Caki2 (cell line): ENCODE data around the gene BPIFB2. TPM values are rescaled to one million over a fixed set of nuclear protein-coding genes. Genes with fewer than 3 reads are reported as not detected.
"Not testable (repeated sequence)": the region's sequence is repeated elsewhere in the genome, so short reads cannot be mapped to it uniquely, and the experiment has no call there.

Source experiments
- DNase-seq: peaks from one replicate; pipeline ENCODE4 v3.0.0-alpha.2; 2015; ENCODE audit warnings: low read depth
- in situ Hi-C: cut with HindIII; loops from 2 replicates; pipeline ENCODE4 v1.10.0; 2016; ENCODE audit warnings: low sequenced_read_pairs, low pct_unique_long_range_greater_than_20kb, mixed read lengths
- total RNA-seq: library from RNA; depleted of rRNA; stranded (reverse); fragments of >200 nt; shearing (Covaris generic); gene quantifications from 2 replicates; pipeline ENCODE4 v1.2.3, GENCODE V29; 2014; ENCODE audit warnings: low replicate concordance

The BPIFB2 gene
- total RNA-seq, 1 experiment from 2014 or later = not detected

- in situ Hi-C loops = no loop called here
- no peak for DNase-seq
Measured at GRCh38 chr20:33026072-33026778, 18.7 kb downstream of the BPIFB2 start.

- no peak for DNase-seq
- in situ Hi-C loops = no loop called here
Measured at GRCh38 chr20:33026779-33027759, 19.6 kb downstream of the BPIFB2 start.

- in situ Hi-C loops = no loop called here
- DNase-seq = no peak
Measured at GRCh38 chr20:33027769-33028751, 20.6 kb downstream of the BPIFB2 start.

- DNase-seq = no peak
- in situ Hi-C loops = no loop called here
Measured at GRCh38 chr20:33028875-33029274, 21.4 kb downstream of the BPIFB2 start.

- in situ Hi-C loops = no loop called here
- no peak for DNase-seq
Measured at GRCh38 chr20:33030076-33030475, 22.6 kb downstream of the BPIFB2 start.

DNA sequence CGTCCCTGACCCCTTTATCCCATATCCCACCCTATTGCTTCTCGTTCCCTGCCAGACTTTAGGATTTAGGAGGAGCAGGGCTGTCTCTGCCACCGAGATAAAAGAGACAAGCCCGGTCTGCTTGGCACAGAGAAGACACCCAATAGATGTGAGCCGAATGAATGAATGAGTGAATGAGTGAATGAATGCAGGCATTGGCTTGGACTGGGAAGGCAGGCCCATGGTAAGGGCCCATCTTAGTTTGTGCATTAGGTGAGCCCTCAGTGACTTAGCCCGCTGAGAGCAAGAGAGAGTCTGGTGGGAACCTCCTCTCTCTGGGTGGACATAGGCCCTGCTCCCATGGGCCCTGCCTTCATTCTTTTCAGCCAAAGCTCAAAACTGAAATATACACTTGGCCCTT lies 23.1 kb downstream of the BPIFB2 start:
- no peak for DNase-seq
- in situ Hi-C loops = no loop called here

DNA sequence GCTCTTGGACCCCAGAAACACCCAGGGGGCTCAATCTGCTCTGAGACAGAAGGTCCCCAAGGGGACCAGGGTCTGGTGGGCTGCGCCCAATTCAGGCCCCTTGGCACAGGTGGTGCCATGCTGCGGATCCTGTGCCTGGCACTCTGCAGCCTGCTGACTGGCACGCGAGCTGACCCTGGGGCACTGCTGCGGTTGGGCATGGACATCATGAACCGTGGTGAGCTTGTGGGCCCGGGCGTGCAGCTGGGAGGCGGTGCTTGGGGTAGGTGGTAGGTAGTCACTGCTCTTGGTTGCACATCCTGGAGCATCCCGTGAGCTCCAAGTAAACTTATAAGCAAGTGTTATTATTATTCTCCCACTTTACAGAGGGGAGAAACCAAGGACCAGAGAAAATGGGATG lies 24.0 kb downstream of the BPIFB2 start, which contains the start of gene BPIFB6:
TSS of gene BPIFB6 (plus strand) at position 118 of the 400 bp plus-strand sequence. CDS start at position 118, 0 bp downstream.
- no peak for DNase-seq
- in situ Hi-C loops = no loop called here

GRCh38 chr20:33032555-33032954 lies 25.1 kb downstream of the BPIFB2 start:
- DNase-seq = no peak
- in situ Hi-C loops = no loop called here

DNA sequence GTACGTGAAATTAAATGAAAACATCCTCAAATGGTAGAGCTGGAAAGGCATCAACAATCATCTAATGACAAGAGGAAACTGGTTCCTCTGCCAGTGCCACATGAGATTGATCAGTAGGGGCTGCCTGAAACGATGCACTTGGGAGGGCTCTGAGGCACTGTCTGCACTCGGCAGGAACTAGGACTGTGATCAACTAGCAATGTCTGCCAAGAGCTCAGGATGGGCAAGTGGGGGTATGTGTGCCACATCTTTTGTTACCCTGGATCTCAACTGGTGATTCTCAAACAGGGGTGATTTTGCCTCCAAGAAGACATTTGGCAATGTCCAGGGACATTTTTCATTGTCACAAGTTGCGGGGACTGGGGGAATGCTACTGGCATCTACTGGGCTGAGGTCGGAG lies 25.9 kb downstream of the BPIFB2 start:
- no peak for DNase-seq
- in situ Hi-C loops = no loop called here

GRCh38 chr20:33034115-33034514 lies 26.6 kb downstream of the BPIFB2 start:
- DNase-seq = no peak
- in situ Hi-C loops = no loop called here

- no peak for DNase-seq
- in situ Hi-C loops = no loop called here
Measured at GRCh38 chr20:33034901-33035492, 27.5 kb downstream of the BPIFB2 start.

GRCh38 chr20:33037456-33037855 lies 30.0 kb downstream of the BPIFB2 start:
- no peak for DNase-seq
- in situ Hi-C loops = no loop called here

GRCh38 chr20:33038243-33038642 lies 30.7 kb downstream of the BPIFB2 start:
- in situ Hi-C loops = no loop called here

GRCh38 chr20:33042430-33042829 lies 34.9 kb downstream of the BPIFB2 start:
- in situ Hi-C loops = no loop called here
- no peak for DNase-seq

More at GRCh38 chr20:33038243-33038642, 30.7 kb downstream of the BPIFB2 start:
- DNase-seq = no peak

GRCh38 chr20:33042983-33043730 lies 35.7 kb downstream of the BPIFB2 start:
- in situ Hi-C loops = no loop called here
- no peak for DNase-seq

- DNase-seq = no peak
- in situ Hi-C loops = no loop called here
Measured at GRCh38 chr20:33043731-33044181, 36.3 kb downstream of the BPIFB2 start.

DNA sequence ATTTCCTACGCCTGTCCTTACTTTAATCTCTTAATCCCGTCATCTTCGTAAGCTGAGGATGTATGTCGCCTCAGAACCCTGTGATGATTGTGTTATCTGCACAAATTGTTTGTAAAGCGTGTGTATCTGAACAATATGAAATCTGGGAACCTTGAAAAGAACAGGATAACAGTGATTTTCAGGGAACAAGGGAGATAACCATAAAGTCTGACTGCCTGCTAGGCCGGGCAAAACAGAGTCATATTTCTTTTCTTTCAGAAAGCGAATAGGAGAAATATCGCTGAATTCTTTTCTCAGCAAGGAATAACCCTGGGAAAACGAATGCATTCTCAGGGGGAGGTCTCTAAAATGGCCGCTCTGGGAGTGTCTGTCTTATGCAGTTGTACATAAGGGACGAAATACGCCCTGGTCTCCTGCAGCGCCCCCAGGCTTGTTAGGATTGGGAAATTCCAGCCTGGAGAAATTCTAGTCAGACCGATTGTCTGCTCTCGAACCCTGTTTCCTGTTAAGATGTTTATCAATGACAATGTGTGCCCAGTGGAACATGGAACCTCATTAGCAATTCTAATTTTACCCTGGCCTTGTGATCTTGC lies 37.7 kb downstream of the BPIFB2 start:
- DNase-seq, in situ Hi-C loops: not testable (repeated sequence)
